B cell (primary cell): ENCODE results near the gene RERE. TPM values are rescaled to one million over a fixed set of nuclear protein-coding genes. Genes with fewer than 3 reads are reported as not detected.

Experiments used
- ATAC-seq: fragments of 200-7000 bp; cut with Tn5 transposase; one replicate; pipeline ENCODE4 v1.10.0; 2021; ENCODE audit warnings: low read depth, mild to moderate bottlenecking, moderate number of reproducible peaks, moderate library complexity
- CTCF ChIA-PET: fragments of 350-600 bp; sonication (Branson Sonifier 250); formaldehyde crosslinking; loops from one replicate; lab custom pipeline; 2021; ENCODE audit warnings: antibody characterized with exemption, inconsistent platforms; lab: Charles Lee
- POLR2A ChIA-PET: fragments of 350-600 bp; sonication (Branson Sonifier 250); formaldehyde crosslinking; loops from one replicate; lab custom pipeline; 2021; ENCODE audit warnings: antibody characterized with exemption; lab: Charles Lee
- DNase-seq: peaks from one replicate; pipeline ENCODE4 v3.0.0; 2013
- H2AFZ ChIP-seq: 2 replicates; pipeline ENCODE4 v1.6.1; 2012; ENCODE audit warnings: mild to moderate bottlenecking, low read depth, low read length; ENCODE audit not compliant: insufficient read depth, poor library complexity, severe bottlenecking
- H3K27ac ChIP-seq, 2 donors: 1 replicate in 1 of 2; 2 replicates in 1 of 2; pipeline ENCODE4 v1.5.1; 2012 to 2013; ENCODE audit warnings: low read length in 2 of 2, mild to moderate bottlenecking in 2 of 2, moderate library complexity in 1 of 2
- H3K27me3 ChIP-seq, 4 experiments: fragments of 200-600 bp in 1 of 4; sonication (generic) in 1 of 4; replicated peaks in 1 of 4; 1 replicate in 2 of 4; 2 replicates in 2 of 4; pipeline versions ENCODE4 v1.6.1 to v1.7.0; 2013 to 2016; ENCODE audit warnings: low read length in 3 of 4, mild to moderate bottlenecking in 2 of 4, mixed read lengths in 1 of 4, moderate library complexity in 1 of 4; ENCODE audit not compliant: insufficient read depth in 4 of 4, control insufficient read depth in 3 of 4; ENCODE audit errors: control extremely low read depth in 1 of 4
- H3K36me3 ChIP-seq, 2 experiments: replicated peaks in 1 of 2; 1 replicate in 1 of 2; 2 replicates in 1 of 2; pipeline versions ENCODE4 v1.6.1 to v1.7.1; 2013; ENCODE audit warnings: low read length in 1 of 2; ENCODE audit not compliant: insufficient read depth in 2 of 2, control insufficient read depth in 1 of 2; ENCODE audit errors: control extremely low read depth in 1 of 2, extremely low read depth in 1 of 2
- H3K4me1 ChIP-seq, 2 donors: fragments of 200-600 bp in 1 of 2; sonication (generic) in 1 of 2; 1 replicate in 1 of 2; 2 replicates in 1 of 2; pipeline versions ENCODE4 v1.5.1 to v1.6.1; 2013 to 2017; ENCODE audit warnings: low read length in 2 of 2; ENCODE audit not compliant: control insufficient read depth in 2 of 2, insufficient read depth in 2 of 2
- H3K4me2 ChIP-seq: replicated peaks from 2 replicates; pipeline ENCODE3; 2012; ENCODE audit warnings: mild to moderate bottlenecking, low read depth, low read length; ENCODE audit not compliant: poor library complexity, severe bottlenecking
- H3K4me3 ChIP-seq, 5 experiments: fragments of 200-600 bp in 1 of 5; sonication (generic) in 1 of 5; 1 replicate in 3 of 5; 2 replicates in 2 of 5; pipeline versions ENCODE4 v1.5.1 to v1.7.0; 2011 to 2016; ENCODE audit warnings: low read length in 4 of 5, mild to moderate bottlenecking in 4 of 5, low read depth in 2 of 5, control low read depth in 1 of 5, moderate library complexity in 1 of 5; ENCODE audit not compliant: insufficient read depth in 1 of 5; ENCODE audit errors: control extremely low read depth in 1 of 5, extremely low read depth in 1 of 5
- H3K79me2 ChIP-seq: fragments of 200-600 bp; sonication (generic); one replicate; pipeline ENCODE4 v1.6.0; 2016; ENCODE audit warnings: low read length; ENCODE audit not compliant: control insufficient read depth, insufficient read depth
- H3K9ac ChIP-seq: fragments of 200-600 bp; sonication (generic); 2 replicates; pipeline ENCODE4 v1.6.1; 2017; ENCODE audit warnings: mild to moderate bottlenecking, low read length, moderate library complexity
- H3K9me3 ChIP-seq, 3 donors: one replicate each; pipeline versions ENCODE4 v1.6.1 to v1.7.1; 2013; ENCODE audit warnings: low read length in 2 of 3; ENCODE audit not compliant: control insufficient read depth in 2 of 3, insufficient read depth in 1 of 3; ENCODE audit errors: control extremely low read depth in 1 of 3
- H4K20me1 ChIP-seq: 2 replicates; pipeline ENCODE4 v1.6.0; 2012; ENCODE audit warnings: mild to moderate bottlenecking, low read length; ENCODE audit not compliant: insufficient read depth, control insufficient read depth, poor library complexity, severe bottlenecking
- H3K27ac Mint-ChIP-seq: one replicate; pipeline ENCODE4 v1.8.0; 2021; ENCODE audit warnings: mixed read lengths
- H3K27me3 Mint-ChIP-seq: one replicate; pipeline ENCODE4 v1.8.0; 2021; ENCODE audit warnings: mixed read lengths
- H3K4me1 Mint-ChIP-seq: one replicate; pipeline ENCODE4 v1.8.0; 2021; ENCODE audit warnings: mixed read lengths
- H3K4me3 Mint-ChIP-seq: one replicate; pipeline ENCODE4 v1.8.0; 2021; ENCODE audit warnings: mixed read lengths
- H3K9me3 Mint-ChIP-seq: one replicate; pipeline ENCODE4 v1.8.0; 2022; ENCODE audit warnings: mixed read lengths; ENCODE audit not compliant: insufficient read depth
- EZH2 ChIP-seq: IDR thresholded peaks from 2 replicates; pipeline ENCODE4 v1.6.1; 2012; ENCODE audit warnings: borderline replicate concordance, low read depth, mild to moderate bottlenecking, moderate library complexity, low read length; ENCODE audit not compliant: insufficient read depth, poor library complexity, severe bottlenecking
- WGBS: methylation state at CpG from one replicate; pipeline ENCODE4 v1.1.5; 2013; ENCODE audit warnings: missing lambda C conversion rate; ENCODE audit not compliant: insufficient coverage; 5-methylcytosine and 5-hydroxymethylcytosine counted together
- intact Hi-C: fragments of 100-400 bp; cut with micrococcal nuclease; formaldehyde crosslinking; loops from one replicate; pipeline ENCODE4 v1.10.0; 2022
- polyA plus RNA-seq: library from polyadenylated mRNA; depleted of rRNA; stranded (reverse); fragments of >200 nt; gene quantifications from 2 replicates; pipeline ENCODE4 v1.2.3, GENCODE V29; 2012
- total RNA-seq, 2 donors: library from RNA; stranded (reverse); fragments of 120-200 nt in 1 of 2; gene quantifications; 1 replicate in 1 of 2; 2 replicates in 1 of 2; pipeline versions ENCODE4 v1.2.3 to v1.2.4, GENCODE V29; 2013 to 2022
- TF ChIP-seq, protein P1 (sequence below): fragments of 200-600 bp; IDR thresholded peaks from one replicate; pipeline ENCODE4 v1.8.0; 2022; ENCODE audit warnings: antibody characterized with exemption, mild to moderate bottlenecking

The RERE gene
- total and polyA plus RNA-seq, 2 donors (not counting 1 experiment from before 2014, with no cell fraction given), result 27.3 to 132 TPM

DNA sequence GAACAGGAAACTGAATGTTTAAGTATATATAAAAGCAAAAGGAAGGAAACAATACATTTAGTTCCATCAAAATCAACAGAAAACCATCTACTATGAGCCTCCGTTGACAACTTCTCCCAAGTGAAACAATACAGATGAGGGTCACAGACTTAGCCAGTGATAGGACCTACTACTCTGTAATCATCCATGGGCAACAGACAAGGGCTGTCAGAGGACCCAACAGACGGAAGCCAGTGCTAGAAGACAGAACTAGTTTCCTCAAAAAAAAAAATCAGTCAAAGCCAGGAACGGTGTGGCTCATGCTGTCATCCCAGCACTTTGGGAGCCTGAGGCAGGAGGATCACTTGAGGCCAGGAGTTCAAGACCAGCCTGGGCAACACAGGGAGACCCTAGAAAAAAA lies 20.6 kb downstream of the RERE start:
- peaks cover 50% of the 10 kb centered on the region for H3K79me2 ChIP-seq
- H3K9me3 ChIP-seq, result peaks cover 0 to 3% (median 0%) of the 10 kb centered on the region in 3 donors
- 43% methylated on average over 3 of the region's 3 CpGs for WGBS
- Mint-ChIP-seq H3K27ac (no peak overlapping the region), H3K4me1 (peaks cover 3% of the 10 kb centered on the region), H3K27me3 (no peaks in the 10 kb centered on the region), H3K4me3 (no peak overlapping the region), H3K9me3 (no peaks in the 10 kb centered on the region)
- ChIA-PET CTCF (no interaction called here), POLR2A (no interaction called here)
- no peak overlapping the region for H3K4me3 ChIP-seq
- H4K20me1 ChIP-seq, result no peaks in the 10 kb centered on the region
- no peak overlapping the region for H3K27ac ChIP-seq
- TF ChIP-seq EZH2, result no peak
- TF ChIP-seq, protein P1, sequence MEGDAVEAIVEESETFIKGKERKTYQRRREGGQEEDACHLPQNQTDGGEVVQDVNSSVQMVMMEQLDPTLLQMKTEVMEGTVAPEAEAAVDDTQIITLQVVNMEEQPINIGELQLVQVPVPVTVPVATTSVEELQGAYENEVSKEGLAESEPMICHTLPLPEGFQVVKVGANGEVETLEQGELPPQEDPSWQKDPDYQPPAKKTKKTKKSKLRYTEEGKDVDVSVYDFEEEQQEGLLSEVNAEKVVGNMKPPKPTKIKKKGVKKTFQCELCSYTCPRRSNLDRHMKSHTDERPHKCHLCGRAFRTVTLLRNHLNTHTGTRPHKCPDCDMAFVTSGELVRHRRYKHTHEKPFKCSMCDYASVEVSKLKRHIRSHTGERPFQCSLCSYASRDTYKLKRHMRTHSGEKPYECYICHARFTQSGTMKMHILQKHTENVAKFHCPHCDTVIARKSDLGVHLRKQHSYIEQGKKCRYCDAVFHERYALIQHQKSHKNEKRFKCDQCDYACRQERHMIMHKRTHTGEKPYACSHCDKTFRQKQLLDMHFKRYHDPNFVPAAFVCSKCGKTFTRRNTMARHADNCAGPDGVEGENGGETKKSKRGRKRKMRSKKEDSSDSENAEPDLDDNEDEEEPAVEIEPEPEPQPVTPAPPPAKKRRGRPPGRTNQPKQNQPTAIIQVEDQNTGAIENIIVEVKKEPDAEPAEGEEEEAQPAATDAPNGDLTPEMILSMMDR, result no peak
- no peak overlapping the region for H2AFZ ChIP-seq
- no peak overlapping the region for H3K4me2 ChIP-seq
- H3K4me1 ChIP-seq, result no peaks in the 10 kb centered on the region
- DNase-seq, result no peak
- ATAC-seq, result no peak
- peaks cover 0 to 2% of the 10 kb centered on the region in 2 experiments for H3K36me3 ChIP-seq
- H3K27me3 ChIP-seq, result no peaks in the 10 kb centered on the region
- no peak overlapping the region for H3K9ac ChIP-seq
- intact Hi-C loops, result no loop called here

DNA sequence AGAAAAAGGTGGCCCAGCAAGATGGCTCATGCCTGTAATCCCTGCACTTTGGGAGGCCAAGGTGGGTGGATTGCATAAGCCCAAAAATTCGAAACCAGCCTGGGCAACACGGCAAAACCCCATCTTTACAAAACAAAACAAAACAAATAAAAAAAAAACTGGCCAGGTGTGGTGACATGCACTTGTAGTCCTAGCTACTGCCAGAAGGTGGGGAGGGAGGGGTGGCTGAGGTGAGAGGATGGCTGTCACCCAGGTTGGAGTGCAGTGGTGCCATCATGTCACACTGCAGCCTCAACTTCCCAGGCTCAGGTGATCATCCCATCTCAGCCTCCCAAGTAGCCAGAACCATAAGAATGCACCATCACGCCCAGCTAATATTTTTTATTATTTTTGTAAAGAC lies 22.8 kb downstream of the RERE start:
- ATAC-seq, result no peak
- no peaks in the 10 kb centered on the region for H3K27me3 ChIP-seq
- CTCF ChIA-PET, result interaction anchor here (0.7 to 0.8 kb wide), 2 partner anchors 54 to 56 kb away, joined by 3 read pairs; no protein-coding TSS in a partner anchor

More for the DNA sequence above, 22.8 kb downstream of the RERE start:
- H3K4me2 ChIP-seq, result no peak overlapping the region
- TF ChIP-seq, protein P1, result no peak
- TF ChIP-seq EZH2, result no peak
- Mint-ChIP-seq H3K9me3 (no peaks in the 10 kb centered on the region), H3K4me3 (no peak overlapping the region), H3K27ac (no peak overlapping the region), H3K27me3 (no peaks in the 10 kb centered on the region), H3K4me1 (peaks cover 3% of the 10 kb centered on the region)
- H3K27ac ChIP-seq, result no peak overlapping the region
- POLR2A ChIA-PET, result no interaction called here
- no CpG with 5 or more reads among the region's 3 CpGs for WGBS
- H4K20me1 ChIP-seq, result no peaks in the 10 kb centered on the region
- H3K79me2 ChIP-seq, result peaks cover 65% of the 10 kb centered on the region
- H2AFZ ChIP-seq, result no peak overlapping the region
- DNase-seq, result no peak
- H3K4me1 ChIP-seq, result no peaks in the 10 kb centered on the region
- intact Hi-C loops, result no loop called here
- peaks cover 0 to 2% of the 10 kb centered on the region in 2 experiments for H3K36me3 ChIP-seq
- H3K4me3 ChIP-seq, result no peak overlapping the region
- no peak overlapping the region for H3K9ac ChIP-seq
- no peaks in the 10 kb centered on the region for H3K9me3 ChIP-seq
